HG03442 (cell line): ENCODE results near the gene MGRN1.

Source experiments
- ATAC-seq: cut with Tn5 transposase; IDR thresholded peaks from one replicate; pipeline ENCODE4 v1.9.1; 2021; ENCODE audit warnings: mild to moderate bottlenecking, moderate library complexity; ENCODE audit not compliant: unreplicated experiment

Gene MGRN1

GRCh38 chr16:4684058-4684715 lies 59.6 kb downstream of the MGRN1 start:
- ATAC-seq: no peak

GRCh38 chr16:4684763-4685162 lies 60.1 kb downstream of the MGRN1 start:
- no peak for ATAC-seq

- ATAC-seq: no peak
Measured at GRCh38 chr16:4685292-4685691, 60.7 kb downstream of the MGRN1 start.

- ATAC-seq: no peak
Measured at GRCh38 chr16:4685776-4686496, 61.3 kb downstream of the MGRN1 start.

GRCh38 chr16:4686497-4687210 lies 62.0 kb downstream of the MGRN1 start:
- no peak for ATAC-seq

- no peak for ATAC-seq
Measured at GRCh38 chr16:4687416-4687815, 62.8 kb downstream of the MGRN1 start.

- no peak for ATAC-seq
Measured at GRCh38 chr16:4687946-4688673, 63.5 kb downstream of the MGRN1 start.

- ATAC-seq: no peak
Measured at GRCh38 chr16:4688674-4689045, 64.0 kb downstream of the MGRN1 start.

GRCh38 chr16:4689091-4689671 lies 64.6 kb downstream of the MGRN1 start:
- no peak for ATAC-seq

GRCh38 chr16:4689864-4690704 lies 65.5 kb downstream of the MGRN1 start:
- no peak for ATAC-seq

- no peak for ATAC-seq
Measured at GRCh38 chr16:4690946-4691665, 66.5 kb downstream of the MGRN1 start.

- no peak for ATAC-seq
Measured at GRCh38 chr16:4691666-4692412, 67.2 kb downstream of the MGRN1 start.

- peak; percentile 13 for ATAC-seq
Measured at GRCh38 chr16:4692460-4693295, 68.1 kb downstream of the MGRN1 start.

GRCh38 chr16:4693296-4693955 lies 68.8 kb downstream of the MGRN1 start, which contains the start of gene NUDT16L1:
Gene NUDT16L1, plus strand, starts transcription at chr16:4693562. Its CDS starts 165 bp downstream, at chr16:4693727.
- peak; percentile 93 for ATAC-seq

- no peak for ATAC-seq
Measured at GRCh38 chr16:4693956-4694641, 69.5 kb downstream of the MGRN1 start.

- ATAC-seq: no peak
Measured at GRCh38 chr16:4694642-4695451, 70.2 kb downstream of the MGRN1 start.
